HG03175 (cell line): ENCODE results near the gene MICAL3.
"Not testable (repeated sequence)": the region's sequence is repeated elsewhere in the genome, so short reads cannot be mapped to it uniquely, and the experiment has no call there.

Experiments used
- ATAC-seq: cut with Tn5 transposase; IDR thresholded peaks from one replicate; pipeline ENCODE4 v1.9.1; 2021; ENCODE audit warnings: mild to moderate bottlenecking, moderate library complexity; ENCODE audit not compliant: unreplicated experiment

MICAL3 gene

GRCh38 chr22:18060646-18061620, 36.6 kb upstream of the MICAL3 start:
- no peak for ATAC-seq

- no peak for ATAC-seq
Measured at GRCh38 chr22:18059991-18060390, 35.6 kb upstream of the MICAL3 start.

GRCh38 chr22:18059473-18059872, 35.1 kb upstream of the MICAL3 start:
- ATAC-seq: no peak

- ATAC-seq: no peak
Measured at GRCh38 chr22:18059094-18059417, 34.7 kb upstream of the MICAL3 start.

- no peak for ATAC-seq
Measured at GRCh38 chr22:18058371-18059093, 34.2 kb upstream of the MICAL3 start.

GRCh38 chr22:18057568-18058209, 33.3 kb upstream of the MICAL3 start:
- ATAC-seq: no peak

GRCh38 chr22:18056807-18057474, 32.6 kb upstream of the MICAL3 start:
- peak; percentile 65 for ATAC-seq

GRCh38 chr22:18056161-18056666, 31.9 kb upstream of the MICAL3 start:
- peak; percentile 46 for ATAC-seq

- ATAC-seq: no peak
Measured at GRCh38 chr22:18055619-18056160, 31.3 kb upstream of the MICAL3 start.

- ATAC-seq: not testable (repeated sequence)
Measured at GRCh38 chr22:18053216-18053946, 29.0 kb upstream of the MICAL3 start.

- not testable (repeated sequence) for ATAC-seq
Measured at GRCh38 chr22:18051113-18051512, 26.8 kb upstream of the MICAL3 start.

GRCh38 chr22:18050065-18050464, 25.7 kb upstream of the MICAL3 start:
- no peak for ATAC-seq

GRCh38 chr22:18048441-18048898, 24.1 kb upstream of the MICAL3 start:
- no peak for ATAC-seq

GRCh38 chr22:18048041-18048440, 23.7 kb upstream of the MICAL3 start:
- no peak for ATAC-seq

GRCh38 chr22:18045794-18046193, 21.4 kb upstream of the MICAL3 start:
- no peak for ATAC-seq

GRCh38 chr22:18044548-18045271, 20.3 kb upstream of the MICAL3 start:
- ATAC-seq: no peak

- no peak for ATAC-seq
Measured at GRCh38 chr22:18042685-18043084, 18.3 kb upstream of the MICAL3 start.

- ATAC-seq: not testable (repeated sequence)
Measured at GRCh38 chr22:18040898-18041297, 16.5 kb upstream of the MICAL3 start.

GRCh38 chr22:18035751-18036150, 11.4 kb upstream of the MICAL3 start:
- no peak for ATAC-seq
